Lower lobe of right lung (tissue), 2 donors: ENCODE measurements around the gene C1orf53. TPM values are rescaled to one million over a fixed set of nuclear protein-coding genes. Genes with fewer than 3 reads are reported as not detected.

Source experiments
- ATAC-seq, 2 donors: fragments of 200-7000 bp; cut with Tn5 transposase; one replicate each; pipeline ENCODE4 v1.9.1; 2020 to 2022; ENCODE audit warnings: mild to moderate bottlenecking in 2 of 2, moderate library complexity in 2 of 2
- DNase-seq: peaks from one replicate; pipeline ENCODE4 v3.0.0-alpha.2; 2020
- H3K27ac ChIP-seq: fragments of 200-600 bp; one replicate; pipeline ENCODE4 v1.8.0; 2022
- H3K27me3 ChIP-seq: fragments of 200-600 bp; one replicate; pipeline ENCODE4 v1.8.0; 2022; ENCODE audit warnings: low read depth
- H3K36me3 ChIP-seq: fragments of 200-600 bp; one replicate; pipeline ENCODE4 v1.8.0; 2022; ENCODE audit warnings: mild to moderate bottlenecking
- H3K4me1 ChIP-seq: fragments of 200-600 bp; one replicate; pipeline ENCODE4 v1.8.0; 2022
- H3K4me3 ChIP-seq: fragments of 200-600 bp; one replicate; pipeline ENCODE4 v1.8.0; 2022; ENCODE audit warnings: mild to moderate bottlenecking
- H3K9me3 ChIP-seq: fragments of 200-600 bp; one replicate; pipeline ENCODE4 v1.8.0; 2022
- intact Hi-C: fragments of 100-400 bp; cut with DNase I; formaldehyde crosslinking; loops from one replicate; pipeline ENCODE4 v1.11.0; 2022
- total RNA-seq: library from RNA; stranded (reverse); fragmentation: NEBNext Ultra II Directional; extraction: Animal tissue kit (Norgen Biotek cat#: 25700); gene quantifications from one replicate; pipeline ENCODE4 v1.2.1, GENCODE V29; 2021
- TF ChIP-seq, protein P1 (sequence below): fragments of 200-600 bp; IDR thresholded peaks from one replicate; pipeline ENCODE4 v1.8.0; 2022; ENCODE audit warnings: antibody characterized with exemption, mild to moderate bottlenecking
- donor health status: DM: no; HTN: yes; CAD: no; lungs with severe emphysema.

C1orf53 gene
- total RNA-seq, 1 donor from 2014 or later = 2.0 TPM

GRCh38 chr1:197903196-197903514 lies 725 bp downstream of the C1orf53 start:
- ATAC-seq = peak in 1 of 2 donors; percentile 30
- H3K27ac ChIP-seq = peak overlapping the region; percentile 89
- peaks cover 26% of the 10 kb centered on the region for H3K27me3 ChIP-seq

DNA sequence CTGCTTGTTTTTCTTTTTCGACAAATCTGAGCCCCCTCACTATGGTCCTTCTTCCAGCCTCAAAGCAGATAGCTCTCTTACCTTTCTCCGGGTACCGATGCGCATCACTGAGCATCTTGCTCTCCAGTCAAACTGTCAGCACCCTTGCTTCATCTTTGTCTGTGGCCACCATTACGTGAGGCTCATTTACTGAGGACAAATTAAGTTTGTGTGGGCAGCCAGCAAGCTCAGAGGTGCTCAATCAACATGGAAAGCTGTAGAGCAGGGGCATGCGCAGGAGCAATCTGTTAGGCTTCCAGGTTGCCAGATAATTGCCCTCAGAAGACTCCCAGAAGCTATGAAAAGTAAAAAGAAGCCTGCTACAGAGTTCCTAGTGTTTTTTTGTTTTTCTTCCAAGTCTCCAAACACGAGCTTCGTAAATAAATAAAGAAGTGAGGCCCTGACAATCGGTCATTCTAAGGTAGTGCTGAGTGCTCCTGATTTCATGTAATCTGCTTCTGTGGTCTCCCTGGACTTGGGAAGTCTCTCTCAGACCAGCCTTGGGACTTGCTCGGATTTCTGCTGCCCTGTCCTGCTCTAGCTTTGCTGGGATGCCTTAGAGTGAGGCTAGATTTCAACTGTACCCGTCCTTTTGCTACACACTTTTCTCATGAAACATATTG lies 1.8 kb downstream of the C1orf53 start:
- no peak for ATAC-seq
- H3K27ac ChIP-seq = no peak overlapping the region
- intact Hi-C loops = no loop called here
- DNase-seq = no peak
- no peaks in the 10 kb centered on the region for H3K9me3 ChIP-seq
- H3K4me3 ChIP-seq = no peak overlapping the region
- H3K4me1 ChIP-seq = peaks cover 6% of the 10 kb centered on the region
- H3K27me3 ChIP-seq = peaks cover 37% of the 10 kb centered on the region
- TF ChIP-seq, protein P1, sequence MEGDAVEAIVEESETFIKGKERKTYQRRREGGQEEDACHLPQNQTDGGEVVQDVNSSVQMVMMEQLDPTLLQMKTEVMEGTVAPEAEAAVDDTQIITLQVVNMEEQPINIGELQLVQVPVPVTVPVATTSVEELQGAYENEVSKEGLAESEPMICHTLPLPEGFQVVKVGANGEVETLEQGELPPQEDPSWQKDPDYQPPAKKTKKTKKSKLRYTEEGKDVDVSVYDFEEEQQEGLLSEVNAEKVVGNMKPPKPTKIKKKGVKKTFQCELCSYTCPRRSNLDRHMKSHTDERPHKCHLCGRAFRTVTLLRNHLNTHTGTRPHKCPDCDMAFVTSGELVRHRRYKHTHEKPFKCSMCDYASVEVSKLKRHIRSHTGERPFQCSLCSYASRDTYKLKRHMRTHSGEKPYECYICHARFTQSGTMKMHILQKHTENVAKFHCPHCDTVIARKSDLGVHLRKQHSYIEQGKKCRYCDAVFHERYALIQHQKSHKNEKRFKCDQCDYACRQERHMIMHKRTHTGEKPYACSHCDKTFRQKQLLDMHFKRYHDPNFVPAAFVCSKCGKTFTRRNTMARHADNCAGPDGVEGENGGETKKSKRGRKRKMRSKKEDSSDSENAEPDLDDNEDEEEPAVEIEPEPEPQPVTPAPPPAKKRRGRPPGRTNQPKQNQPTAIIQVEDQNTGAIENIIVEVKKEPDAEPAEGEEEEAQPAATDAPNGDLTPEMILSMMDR = no peak
- H3K36me3 ChIP-seq = no peaks in the 10 kb centered on the region

More at GRCh38 chr1:197903196-197903514, 725 bp downstream of the C1orf53 start:
- intact Hi-C loops = no loop called here
- TF ChIP-seq, protein P1 = no peak
- H3K9me3 ChIP-seq = no peaks in the 10 kb centered on the region
- peak overlapping the region; percentile 74 for H3K4me3 ChIP-seq
- no peak for DNase-seq
- H3K36me3 ChIP-seq = no peaks in the 10 kb centered on the region
- peaks cover 6% of the 10 kb centered on the region for H3K4me1 ChIP-seq

- H3K27me3 ChIP-seq = peaks cover 53% of the 10 kb centered on the region
- DNase-seq (no peak), ATAC-seq (no peak)
- H3K36me3 ChIP-seq = no peaks in the 10 kb centered on the region
- intact Hi-C loops = no loop called here
- peaks cover 11% of the 10 kb centered on the region for H3K4me1 ChIP-seq
- no peak overlapping the region for H3K4me3 ChIP-seq
- TF ChIP-seq, protein P1 = no peak
- H3K27ac ChIP-seq = no peak overlapping the region
- H3K9me3 ChIP-seq = no peaks in the 10 kb centered on the region
These were observed 3.4 kb downstream of the C1orf53 start for GRCh38 chr1:197905699-197906351.

DNA sequence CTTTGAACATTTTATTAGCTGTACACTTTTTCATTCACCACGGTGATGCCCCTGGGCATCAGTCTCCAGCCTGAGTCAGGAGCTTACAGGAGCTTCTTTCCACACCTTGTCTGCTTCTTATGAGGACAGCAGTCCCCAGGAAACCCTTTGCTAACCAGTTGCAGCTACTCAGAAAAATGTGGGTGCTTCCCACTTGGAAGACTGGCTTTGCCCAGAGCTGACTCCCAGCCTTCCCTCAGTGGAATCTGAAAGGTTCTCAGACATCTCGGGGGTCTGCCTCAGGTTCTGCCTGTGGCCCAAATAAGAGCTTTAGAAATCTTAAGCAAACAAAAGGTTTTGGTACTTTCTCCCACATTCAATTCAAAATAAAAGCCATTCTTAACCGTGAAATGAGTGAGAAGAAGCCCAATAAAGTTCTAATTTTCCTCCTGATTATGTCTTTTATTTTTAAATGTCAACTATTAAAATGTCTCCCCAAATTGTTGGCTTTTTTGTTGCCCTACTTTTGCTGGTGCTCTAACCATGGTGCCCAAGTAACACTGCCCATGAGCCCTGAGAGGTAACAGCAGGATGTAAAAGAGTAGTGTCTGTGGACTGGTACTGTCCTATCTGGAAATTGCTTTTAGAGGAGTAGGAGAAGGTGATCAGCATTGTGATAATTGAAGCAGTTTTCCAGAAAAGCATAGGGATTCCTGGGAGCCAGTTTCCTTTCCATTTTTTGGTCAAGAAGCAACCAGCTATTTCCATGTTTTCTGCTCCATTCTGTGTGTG lies 5.6 kb downstream of the C1orf53 start:
- no peak overlapping the region for H3K27ac ChIP-seq
- no peaks in the 10 kb centered on the region for H3K9me3 ChIP-seq
- no peaks in the 10 kb centered on the region for H3K36me3 ChIP-seq
- TF ChIP-seq, protein P1 = no peak
- H3K4me1 ChIP-seq = peaks cover 27% of the 10 kb centered on the region
- no peak for ATAC-seq
- intact Hi-C loops = no loop called here
- H3K4me3 ChIP-seq = no peak overlapping the region
- no peak for DNase-seq
- H3K27me3 ChIP-seq = peaks cover 75% of the 10 kb centered on the region

- H3K9me3 ChIP-seq = no peaks in the 10 kb centered on the region
- no peak overlapping the region for H3K27ac ChIP-seq
- H3K36me3 ChIP-seq = no peaks in the 10 kb centered on the region
- peaks cover 82% of the 10 kb centered on the region for H3K27me3 ChIP-seq
- H3K4me1 ChIP-seq = peaks cover 35% of the 10 kb centered on the region
- no peak overlapping the region for H3K4me3 ChIP-seq
- ATAC-seq = no peak
- intact Hi-C loops = no loop called here
- TF ChIP-seq, protein P1 = no peak
- DNase-seq = no peak
These were observed 6.3 kb downstream of the C1orf53 start for GRCh38 chr1:197908716-197909220.
